Caco-2 (cell line): Measurements from ENCODE around the gene CACNG4. TPM values are rescaled to one million over a fixed set of nuclear protein-coding genes. Genes with fewer than 3 reads are reported as not detected.

Source experiments
- BruUV-seq: library from RNA; stranded (reverse); fragments of 400-500 nt; replicated peaks from 2 replicates; lab custom pipeline; 2021; lab: Mats Ljungman, UMichigan
- CTCF ChIA-PET: fragments of 300-600 bp; sonication (Branson Sonifier 250); formaldehyde crosslinking; loops from one replicate; lab custom pipeline; 2022; ENCODE audit warnings: antibody characterized with exemption; lab: Charles Lee
- POLR2A ChIA-PET: fragments of 300-600 bp; sonication (Branson Sonifier 250); formaldehyde crosslinking; loops from one replicate; lab custom pipeline; 2022; ENCODE audit warnings: antibody characterized with exemption; lab: Charles Lee
- DNase-seq, 2 experiments: peaks; one replicate each; pipeline versions ENCODE4 v3.0.0 to v3.0.0-alpha.2; 2020 to 2022
- H3K27me3 ChIP-seq: replicated peaks from 2 replicates; pipeline ENCODE4 v1.6.0; 2011; ENCODE audit warnings: low read length; ENCODE audit not compliant: control insufficient read depth, insufficient read depth
- H3K36me3 ChIP-seq: 2 replicates; pipeline ENCODE4 v1.5.1; 2011; ENCODE audit warnings: low read length; ENCODE audit not compliant: control insufficient read depth, insufficient read depth
- H3K4me1 ChIP-seq: fragments of 250-450 bp; sonication (Bioruptor Pico); 2 replicates; pipeline ENCODE4 v1.5.1; 2020; ENCODE audit warnings: mild to moderate bottlenecking
- H3K4me3 ChIP-seq: 2 replicates; pipeline ENCODE4 v1.5.1; 2011; ENCODE audit warnings: low read depth, mild to moderate bottlenecking, control low read depth, low read length
- H3K9me3 ChIP-seq: fragments of 250-450 bp; sonication (Bioruptor Pico); 2 replicates; pipeline ENCODE4 v1.5.1; 2020; ENCODE audit warnings: mild to moderate bottlenecking, moderate library complexity
- H3K27ac Mint-ChIP-seq: one replicate; pipeline ENCODE4 v1.8.0; 2022; ENCODE audit warnings: mixed read lengths; ENCODE audit not compliant: unreplicated experiment
- H3K27me3 Mint-ChIP-seq: one replicate; pipeline ENCODE4 v1.8.0; 2022; ENCODE audit warnings: mixed read lengths; ENCODE audit not compliant: insufficient read depth, unreplicated experiment
- H3K36me3 Mint-ChIP-seq: one replicate; pipeline ENCODE4 v1.8.0; 2022; ENCODE audit warnings: mild to moderate bottlenecking, mixed read lengths; ENCODE audit not compliant: insufficient read depth, unreplicated experiment
- H3K4me1 Mint-ChIP-seq: one replicate; pipeline ENCODE4 v1.8.0; 2022; ENCODE audit warnings: low read depth, mixed read lengths; ENCODE audit not compliant: unreplicated experiment
- H3K4me3 Mint-ChIP-seq: one replicate; pipeline ENCODE4 v1.8.0; 2022; ENCODE audit warnings: mild to moderate bottlenecking, moderate library complexity, mixed read lengths; ENCODE audit not compliant: unreplicated experiment
- H3K9me3 Mint-ChIP-seq: one replicate; pipeline ENCODE4 v1.8.0; 2022; ENCODE audit warnings: mixed read lengths; ENCODE audit not compliant: unreplicated experiment
- intact Hi-C: fragments of 100-400 bp; cut with micrococcal nuclease; formaldehyde crosslinking; loops from one replicate; pipeline ENCODE4 v1.10.0; 2022; ENCODE audit not compliant: unreplicated experiment
- total RNA-seq: library from RNA; stranded (reverse); gene quantifications from 2 replicates; pipeline ENCODE4 v1.2.3, GENCODE V29; 2022
- TF ChIP-seq, protein P1 (sequence below), 2 experiments: fragments of 200-600 bp in 1 of 2; IDR thresholded peaks; 1 replicate in 1 of 2; 2 replicates in 1 of 2; pipeline versions ENCODE4 v1.5.1 to v1.8.0; 2011 to 2022; ENCODE audit warnings: antibody characterized with exemption in 1 of 2, control low read depth in 1 of 2, inconsistent platforms in 1 of 2, low read depth in 1 of 2, low read length in 1 of 2, mild to moderate bottlenecking in 1 of 2, moderate library complexity in 1 of 2; ENCODE audit not compliant: insufficient read depth in 1 of 2, severe bottlenecking in 1 of 2, unreplicated experiment in 1 of 2

The CACNG4 gene
- total RNA-seq, 1 experiment from 2014 or later, result 12.8 TPM

GRCh38 chr17:67052720-67053437, 88.4 kb downstream of the CACNG4 start:
- H3K4me3 ChIP-seq, result no peak overlapping the region
- Mint-ChIP-seq H3K36me3 (no peaks in the 10 kb centered on the region), H3K27me3 (no peaks in the 10 kb centered on the region), H3K9me3 (peaks cover 17% of the 10 kb centered on the region), H3K27ac (no peak overlapping the region), H3K4me3 (no peak overlapping the region), H3K4me1 (no peaks in the 10 kb centered on the region)
- intact Hi-C loops, result no loop called here
- no peaks in the 10 kb centered on the region for H3K4me1 ChIP-seq
- H3K36me3 ChIP-seq, result no peaks in the 10 kb centered on the region
- no peaks in the 10 kb centered on the region for H3K27me3 ChIP-seq
- BruUV-seq, result no TSS peak
- ChIA-PET POLR2A (no interaction called here), CTCF (no interaction called here)
- peaks cover 23% of the 10 kb centered on the region for H3K9me3 ChIP-seq
- no peak for DNase-seq
- TF ChIP-seq, protein P1, sequence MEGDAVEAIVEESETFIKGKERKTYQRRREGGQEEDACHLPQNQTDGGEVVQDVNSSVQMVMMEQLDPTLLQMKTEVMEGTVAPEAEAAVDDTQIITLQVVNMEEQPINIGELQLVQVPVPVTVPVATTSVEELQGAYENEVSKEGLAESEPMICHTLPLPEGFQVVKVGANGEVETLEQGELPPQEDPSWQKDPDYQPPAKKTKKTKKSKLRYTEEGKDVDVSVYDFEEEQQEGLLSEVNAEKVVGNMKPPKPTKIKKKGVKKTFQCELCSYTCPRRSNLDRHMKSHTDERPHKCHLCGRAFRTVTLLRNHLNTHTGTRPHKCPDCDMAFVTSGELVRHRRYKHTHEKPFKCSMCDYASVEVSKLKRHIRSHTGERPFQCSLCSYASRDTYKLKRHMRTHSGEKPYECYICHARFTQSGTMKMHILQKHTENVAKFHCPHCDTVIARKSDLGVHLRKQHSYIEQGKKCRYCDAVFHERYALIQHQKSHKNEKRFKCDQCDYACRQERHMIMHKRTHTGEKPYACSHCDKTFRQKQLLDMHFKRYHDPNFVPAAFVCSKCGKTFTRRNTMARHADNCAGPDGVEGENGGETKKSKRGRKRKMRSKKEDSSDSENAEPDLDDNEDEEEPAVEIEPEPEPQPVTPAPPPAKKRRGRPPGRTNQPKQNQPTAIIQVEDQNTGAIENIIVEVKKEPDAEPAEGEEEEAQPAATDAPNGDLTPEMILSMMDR (IDR thresholded peaks at IDR 0.05; ENCODE audit: insufficient read depth in 1 of 2, low read depth in 1 of 2, low read length in 1 of 2, severe bottlenecking in 1 of 2, unreplicated experiment in 1 of 2), result no peak

- TF ChIP-seq, protein P1 (IDR thresholded peaks at IDR 0.05; ENCODE audit: insufficient read depth in 1 of 2, low read depth in 1 of 2, low read length in 1 of 2, severe bottlenecking in 1 of 2, unreplicated experiment in 1 of 2), result no peak
- CTCF ChIA-PET, result no interaction called here
- Histone ChIP-seq H3K27me3 (no peaks in the 10 kb centered on the region), H3K9me3 (peaks cover 19% of the 10 kb centered on the region), H3K4me1 (no peaks in the 10 kb centered on the region), H3K4me3 (no peak overlapping the region), H3K36me3 (no peaks in the 10 kb centered on the region)
- POLR2A ChIA-PET, result no interaction called here
- Mint-ChIP-seq H3K27ac (no peak overlapping the region), H3K4me1 (no peaks in the 10 kb centered on the region), H3K27me3 (no peaks in the 10 kb centered on the region), H3K9me3 (peaks cover 11% of the 10 kb centered on the region), H3K36me3 (no peaks in the 10 kb centered on the region), H3K4me3 (no peak overlapping the region)
- no TSS peak for BruUV-seq
- peak in 1 of 2 experiments; percentile 26 for DNase-seq
- intact Hi-C loops, result no loop called here
Measured at GRCh38 chr17:67053438-67054000, 89.0 kb downstream of the CACNG4 start.

GRCh38 chr17:67054011-67054591, 89.6 kb downstream of the CACNG4 start:
- TF ChIP-seq, protein P1 (IDR thresholded peaks at IDR 0.05; ENCODE audit: insufficient read depth in 1 of 2, low read depth in 1 of 2, low read length in 1 of 2, severe bottlenecking in 1 of 2, unreplicated experiment in 1 of 2), result no peak
- no peak overlapping the region for H3K4me3 Mint-ChIP-seq

More at GRCh38 chr17:67054011-67054591, 89.6 kb downstream of the CACNG4 start:
- Mint-ChIP-seq H3K36me3 (no peaks in the 10 kb centered on the region), H3K9me3 (peaks cover 5% of the 10 kb centered on the region), H3K4me1 (no peaks in the 10 kb centered on the region), H3K27ac (no peak overlapping the region), H3K27me3 (no peaks in the 10 kb centered on the region)
- CTCF ChIA-PET, result no interaction called here
- no peaks in the 10 kb centered on the region for H3K27me3 ChIP-seq
- no TSS peak for BruUV-seq
- no peak overlapping the region for H3K4me3 ChIP-seq
- intact Hi-C loops, result no loop called here
- no peaks in the 10 kb centered on the region for H3K36me3 ChIP-seq
- no peaks in the 10 kb centered on the region for H3K4me1 ChIP-seq
- POLR2A ChIA-PET, result no interaction called here
- peak in 1 of 2 experiments; percentile 27 for DNase-seq
- H3K9me3 ChIP-seq, result peaks cover 13% of the 10 kb centered on the region
